GM12864 (cell line): ENCODE data around the gene SUPT3H.

Experiments
- DNase-seq: peaks from one replicate; pipeline ENCODE4 v3.0.0-alpha.2; 2011; ENCODE audit warnings: low read depth
- H3K4me3 ChIP-seq: 2 replicates; pipeline ENCODE4 v1.5.1; 2011; ENCODE audit warnings: mild to moderate bottlenecking, low read depth, low read length, control low read depth
- CTCF ChIP-seq: IDR thresholded peaks from 2 replicates; pipeline ENCODE4 v1.5.1; 2011; ENCODE audit warnings: low read depth, mild to moderate bottlenecking, moderate library complexity, low read length, control low read depth, inconsistent platforms; ENCODE audit errors: missing control alignments

The SUPT3H gene

GRCh38 chr6:44955145-44955544 lies 422.6 kb downstream of the SUPT3H start:
- no peak for DNase-seq
- H3K4me3 ChIP-seq = no peak overlapping the region
- TF ChIP-seq CTCF = no peak

GRCh38 chr6:44954281-44954680 lies 423.5 kb downstream of the SUPT3H start:
- TF ChIP-seq CTCF = no peak
- no peak for DNase-seq
- no peak overlapping the region for H3K4me3 ChIP-seq

GRCh38 chr6:44951253-44951747 lies 426.4 kb downstream of the SUPT3H start:
- TF ChIP-seq CTCF = no peak
- no peak overlapping the region for H3K4me3 ChIP-seq
- DNase-seq = no peak

GRCh38 chr6:44949596-44950201 lies 428.0 kb downstream of the SUPT3H start:
- no peak for DNase-seq
- no peak overlapping the region for H3K4me3 ChIP-seq
- no peak for TF ChIP-seq CTCF

GRCh38 chr6:44943541-44943940 lies 434.2 kb downstream of the SUPT3H start:
- no peak for TF ChIP-seq CTCF
- DNase-seq = no peak
- no peak overlapping the region for H3K4me3 ChIP-seq

- no peak for TF ChIP-seq CTCF
- no peak overlapping the region for H3K4me3 ChIP-seq
- DNase-seq = no peak
Observed at GRCh38 chr6:44942798-44943197, 434.9 kb downstream of the SUPT3H start.

GRCh38 chr6:44942201-44942600 lies 435.5 kb downstream of the SUPT3H start:
- no peak for DNase-seq
- TF ChIP-seq CTCF = no peak
- H3K4me3 ChIP-seq = no peak overlapping the region
